ENCODE measurements around the gene TAGAP. TPM values are rescaled to one million over a fixed set of nuclear protein-coding genes. Genes with fewer than 3 reads are reported as not detected.

TAGAP gene
- total RNA-seq, 1 donor from 2014 or later = 0.41 TPM

- Mint-ChIP-seq H3K27me3 (ENCODE audit: unreplicated experiment) (peaks cover 11% of the 10 kb centered on the region), H3K4me3 (ENCODE audit: unreplicated experiment) (no peak overlapping the region), H3K9me3 (ENCODE audit: unreplicated experiment) (no peaks in the 10 kb centered on the region), H3K36me3 (ENCODE audit: low read depth, unreplicated experiment) (no peaks in the 10 kb centered on the region), H3K27ac (ENCODE audit: unreplicated experiment) (no peak overlapping the region), H3K4me1 (ENCODE audit: unreplicated experiment) (no peaks in the 10 kb centered on the region)
- TF ChIP-seq, protein P1, sequence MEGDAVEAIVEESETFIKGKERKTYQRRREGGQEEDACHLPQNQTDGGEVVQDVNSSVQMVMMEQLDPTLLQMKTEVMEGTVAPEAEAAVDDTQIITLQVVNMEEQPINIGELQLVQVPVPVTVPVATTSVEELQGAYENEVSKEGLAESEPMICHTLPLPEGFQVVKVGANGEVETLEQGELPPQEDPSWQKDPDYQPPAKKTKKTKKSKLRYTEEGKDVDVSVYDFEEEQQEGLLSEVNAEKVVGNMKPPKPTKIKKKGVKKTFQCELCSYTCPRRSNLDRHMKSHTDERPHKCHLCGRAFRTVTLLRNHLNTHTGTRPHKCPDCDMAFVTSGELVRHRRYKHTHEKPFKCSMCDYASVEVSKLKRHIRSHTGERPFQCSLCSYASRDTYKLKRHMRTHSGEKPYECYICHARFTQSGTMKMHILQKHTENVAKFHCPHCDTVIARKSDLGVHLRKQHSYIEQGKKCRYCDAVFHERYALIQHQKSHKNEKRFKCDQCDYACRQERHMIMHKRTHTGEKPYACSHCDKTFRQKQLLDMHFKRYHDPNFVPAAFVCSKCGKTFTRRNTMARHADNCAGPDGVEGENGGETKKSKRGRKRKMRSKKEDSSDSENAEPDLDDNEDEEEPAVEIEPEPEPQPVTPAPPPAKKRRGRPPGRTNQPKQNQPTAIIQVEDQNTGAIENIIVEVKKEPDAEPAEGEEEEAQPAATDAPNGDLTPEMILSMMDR (IDR thresholded peaks at IDR 0.05; ENCODE audit: unreplicated experiment) = no peak
- no peak for DNase-seq (ENCODE audit: low spot score)
Measured at GRCh38 chr6:159064477-159064876, 19.7 kb upstream of the TAGAP start.

GRCh38 chr6:159063549-159063948, 18.8 kb upstream of the TAGAP start:
- Mint-ChIP-seq H3K4me1 (ENCODE audit: unreplicated experiment) (no peaks in the 10 kb centered on the region), H3K27me3 (ENCODE audit: unreplicated experiment) (peaks cover 9% of the 10 kb centered on the region), H3K27ac (ENCODE audit: unreplicated experiment) (no peak overlapping the region), H3K9me3 (ENCODE audit: unreplicated experiment) (no peaks in the 10 kb centered on the region), H3K36me3 (ENCODE audit: low read depth, unreplicated experiment) (no peaks in the 10 kb centered on the region), H3K4me3 (ENCODE audit: unreplicated experiment) (no peak overlapping the region)
- DNase-seq (ENCODE audit: low spot score) = no peak
- TF ChIP-seq, protein P1 (IDR thresholded peaks at IDR 0.05; ENCODE audit: unreplicated experiment) = no peak

DNA sequence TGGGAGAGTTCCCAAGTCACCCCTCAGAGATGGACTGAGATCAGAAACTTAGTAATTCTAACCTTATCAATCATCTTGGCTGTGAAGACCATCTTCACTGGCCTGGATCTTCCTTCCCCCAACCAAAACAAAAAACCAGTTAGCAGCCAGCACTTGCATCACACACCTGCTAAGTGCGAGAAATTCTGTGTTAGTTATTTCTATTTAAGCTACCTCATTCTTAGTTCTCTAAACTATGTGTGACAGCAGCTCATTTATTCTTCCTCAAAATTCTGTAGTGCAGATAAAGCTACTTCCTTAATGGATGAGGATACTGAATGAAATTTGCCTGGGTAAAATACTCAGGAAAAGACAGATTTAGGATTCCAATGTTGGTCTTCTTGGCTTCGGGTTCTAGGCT, 18.2 kb upstream of the TAGAP start:
- H3K27me3 Mint-ChIP-seq (ENCODE audit: unreplicated experiment) = peaks cover 9% of the 10 kb centered on the region
- H3K36me3 Mint-ChIP-seq (ENCODE audit: low read depth, unreplicated experiment) = no peaks in the 10 kb centered on the region
- H3K4me3 Mint-ChIP-seq (ENCODE audit: unreplicated experiment) = no peak overlapping the region
- no peaks in the 10 kb centered on the region for H3K9me3 Mint-ChIP-seq (ENCODE audit: unreplicated experiment)
- TF ChIP-seq, protein P1 (IDR thresholded peaks at IDR 0.05; ENCODE audit: unreplicated experiment) = no peak
- no peak for DNase-seq (ENCODE audit: low spot score)
- H3K4me1 Mint-ChIP-seq (ENCODE audit: unreplicated experiment) = no peaks in the 10 kb centered on the region
- no peak overlapping the region for H3K27ac Mint-ChIP-seq (ENCODE audit: unreplicated experiment)

DNA sequence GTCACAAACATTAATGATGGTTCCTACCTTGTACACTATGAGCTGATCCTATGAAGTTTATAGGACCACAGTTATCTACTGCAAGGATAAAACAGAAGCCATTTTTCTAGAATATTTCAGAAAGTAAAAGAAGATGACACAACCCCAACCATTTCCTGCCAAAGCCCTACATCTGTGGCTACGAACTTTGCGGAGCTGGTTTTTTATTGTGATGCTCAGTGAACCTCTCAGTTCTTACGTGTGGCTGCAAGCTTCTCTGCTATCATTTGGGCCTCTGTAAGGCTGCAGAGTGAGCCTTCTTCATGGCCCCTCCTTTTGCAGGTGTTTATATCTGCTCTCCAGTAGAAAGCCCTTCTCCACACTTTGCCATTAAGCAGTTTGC, 17.8 kb upstream of the TAGAP start:
- Mint-ChIP-seq H3K9me3 (ENCODE audit: unreplicated experiment) (no peaks in the 10 kb centered on the region), H3K27ac (ENCODE audit: unreplicated experiment) (no peak overlapping the region), H3K4me1 (ENCODE audit: unreplicated experiment) (peaks cover 1% of the 10 kb centered on the region), H3K4me3 (ENCODE audit: unreplicated experiment) (no peak overlapping the region), H3K36me3 (ENCODE audit: low read depth, unreplicated experiment) (no peaks in the 10 kb centered on the region), H3K27me3 (ENCODE audit: unreplicated experiment) (peaks cover 7% of the 10 kb centered on the region)
- DNase-seq (ENCODE audit: low spot score) = no peak
- TF ChIP-seq, protein P1 (IDR thresholded peaks at IDR 0.05; ENCODE audit: unreplicated experiment) = no peak

GRCh38 chr6:159061805-159062563, 17.2 kb upstream of the TAGAP start:
- no peak overlapping the region for H3K4me3 Mint-ChIP-seq (ENCODE audit: unreplicated experiment)
- DNase-seq (ENCODE audit: low spot score) = no peak
- H3K27ac Mint-ChIP-seq (ENCODE audit: unreplicated experiment) = no peak overlapping the region
- no peaks in the 10 kb centered on the region for H3K36me3 Mint-ChIP-seq (ENCODE audit: low read depth, unreplicated experiment)
- TF ChIP-seq, protein P1 (IDR thresholded peaks at IDR 0.05; ENCODE audit: unreplicated experiment) = no peak
- H3K4me1 Mint-ChIP-seq (ENCODE audit: unreplicated experiment) = peaks cover 4% of the 10 kb centered on the region
- peaks cover 7% of the 10 kb centered on the region for H3K27me3 Mint-ChIP-seq (ENCODE audit: unreplicated experiment)
- no peaks in the 10 kb centered on the region for H3K9me3 Mint-ChIP-seq (ENCODE audit: unreplicated experiment)
